WI38 (cell line): ENCODE results near the gene SBK1.
A peak's percentile ranks its signal among the peaks of the same experiment; 100 is the strongest.
"Not testable (repeated sequence)": the region's sequence is repeated elsewhere in the genome, so short reads cannot be mapped to it uniquely, and the experiment has no call there.

Source experiments
- H3K4me3 ChIP-seq: 2 replicates; pipeline ENCODE4 v1.5.1; 2011; ENCODE audit warnings: low read depth, mild to moderate bottlenecking, control low read depth, low read length
- TF ChIP-seq, protein P1 (sequence below): IDR thresholded peaks from 2 replicates; pipeline ENCODE4 v1.5.1; 2012; ENCODE audit warnings: low read depth, mild to moderate bottlenecking, control low read depth, low read length

The SBK1 gene

DNA sequence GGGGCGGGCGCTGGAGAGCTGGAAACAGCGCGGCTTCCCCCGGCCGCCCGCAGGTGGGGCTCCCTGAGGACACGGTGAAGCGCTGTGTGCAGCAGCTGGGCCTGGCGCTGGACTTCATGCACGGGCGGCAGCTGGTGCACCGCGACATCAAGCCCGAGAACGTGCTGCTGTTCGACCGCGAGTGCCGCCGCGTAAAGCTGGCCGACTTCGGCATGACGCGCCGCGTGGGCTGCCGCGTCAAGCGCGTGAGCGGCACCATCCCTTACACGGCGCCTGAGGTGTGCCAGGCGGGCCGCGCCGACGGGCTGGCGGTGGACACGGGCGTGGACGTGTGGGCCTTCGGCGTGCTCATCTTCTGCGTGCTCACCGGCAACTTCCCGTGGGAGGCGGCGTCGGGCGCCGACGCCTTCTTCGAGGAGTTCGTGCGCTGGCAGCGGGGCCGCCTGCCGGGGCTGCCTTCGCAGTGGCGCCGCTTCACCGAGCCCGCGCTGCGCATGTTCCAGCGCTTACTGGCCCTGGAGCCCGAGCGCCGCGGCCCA is 27.8 kb downstream of the SBK1 start:
- TF ChIP-seq, protein P1, sequence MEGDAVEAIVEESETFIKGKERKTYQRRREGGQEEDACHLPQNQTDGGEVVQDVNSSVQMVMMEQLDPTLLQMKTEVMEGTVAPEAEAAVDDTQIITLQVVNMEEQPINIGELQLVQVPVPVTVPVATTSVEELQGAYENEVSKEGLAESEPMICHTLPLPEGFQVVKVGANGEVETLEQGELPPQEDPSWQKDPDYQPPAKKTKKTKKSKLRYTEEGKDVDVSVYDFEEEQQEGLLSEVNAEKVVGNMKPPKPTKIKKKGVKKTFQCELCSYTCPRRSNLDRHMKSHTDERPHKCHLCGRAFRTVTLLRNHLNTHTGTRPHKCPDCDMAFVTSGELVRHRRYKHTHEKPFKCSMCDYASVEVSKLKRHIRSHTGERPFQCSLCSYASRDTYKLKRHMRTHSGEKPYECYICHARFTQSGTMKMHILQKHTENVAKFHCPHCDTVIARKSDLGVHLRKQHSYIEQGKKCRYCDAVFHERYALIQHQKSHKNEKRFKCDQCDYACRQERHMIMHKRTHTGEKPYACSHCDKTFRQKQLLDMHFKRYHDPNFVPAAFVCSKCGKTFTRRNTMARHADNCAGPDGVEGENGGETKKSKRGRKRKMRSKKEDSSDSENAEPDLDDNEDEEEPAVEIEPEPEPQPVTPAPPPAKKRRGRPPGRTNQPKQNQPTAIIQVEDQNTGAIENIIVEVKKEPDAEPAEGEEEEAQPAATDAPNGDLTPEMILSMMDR = no peak
- H3K4me3 ChIP-seq = no peak overlapping the region

DNA sequence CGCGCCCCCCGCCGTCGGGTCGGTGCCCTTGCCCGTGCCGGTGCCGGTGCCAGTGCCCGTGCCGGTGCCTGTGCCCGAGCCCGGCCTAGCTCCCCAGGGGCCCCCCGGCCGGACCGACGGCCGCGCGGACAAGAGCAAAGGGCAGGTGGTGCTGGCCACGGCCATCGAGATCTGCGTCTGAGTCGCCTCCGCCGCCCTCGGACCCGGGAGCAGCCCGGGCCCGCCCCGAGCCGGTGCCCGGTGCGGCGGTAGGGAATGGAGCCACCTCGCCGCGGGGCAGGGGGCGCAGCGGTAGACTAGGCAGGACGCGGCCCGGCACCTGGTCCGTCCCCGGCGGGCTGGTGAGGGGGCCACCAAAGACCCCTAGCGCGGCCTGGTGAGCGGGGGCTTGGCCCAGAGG is 28.4 kb downstream of the SBK1 start:
- TF ChIP-seq, protein P1 = no peak
- no peak overlapping the region for H3K4me3 ChIP-seq

DNA sequence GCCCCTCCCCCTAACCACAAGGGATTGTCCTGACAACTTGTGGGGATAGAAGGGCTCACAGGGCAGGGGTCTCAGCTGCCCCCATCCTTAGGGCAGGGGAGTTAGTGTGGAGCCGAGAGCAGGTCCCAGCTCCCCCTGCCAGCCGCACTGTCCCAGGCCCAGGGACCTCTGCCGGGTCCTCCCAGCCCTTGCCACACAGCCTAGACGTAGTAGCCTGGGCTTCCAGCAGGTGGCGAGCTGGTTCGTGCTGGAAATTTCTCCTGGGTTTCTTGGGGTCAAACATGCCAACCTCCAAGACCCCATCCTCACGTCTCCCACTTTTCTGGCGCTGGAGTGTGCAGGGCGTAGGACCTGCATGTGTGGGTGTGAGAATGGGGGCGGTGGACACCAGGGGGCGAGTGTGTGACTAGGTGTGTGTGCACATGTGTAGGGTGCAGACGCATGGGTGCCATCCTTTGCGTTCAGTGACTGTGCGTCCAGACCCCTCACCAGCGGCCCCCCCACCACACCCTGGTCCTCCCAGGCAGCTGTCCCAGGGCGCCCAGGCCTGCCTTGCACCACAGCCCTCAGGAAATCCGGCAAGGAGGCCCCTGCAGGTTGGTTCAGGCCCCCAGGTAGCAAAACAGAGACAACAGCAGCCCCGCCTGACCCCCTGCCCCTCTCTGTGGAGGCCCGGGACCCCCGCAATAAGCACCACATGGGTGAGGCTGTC is 29.5 kb downstream of the SBK1 start:
- TF ChIP-seq, protein P1 = peak; percentile 93
- no peak overlapping the region for H3K4me3 ChIP-seq

DNA sequence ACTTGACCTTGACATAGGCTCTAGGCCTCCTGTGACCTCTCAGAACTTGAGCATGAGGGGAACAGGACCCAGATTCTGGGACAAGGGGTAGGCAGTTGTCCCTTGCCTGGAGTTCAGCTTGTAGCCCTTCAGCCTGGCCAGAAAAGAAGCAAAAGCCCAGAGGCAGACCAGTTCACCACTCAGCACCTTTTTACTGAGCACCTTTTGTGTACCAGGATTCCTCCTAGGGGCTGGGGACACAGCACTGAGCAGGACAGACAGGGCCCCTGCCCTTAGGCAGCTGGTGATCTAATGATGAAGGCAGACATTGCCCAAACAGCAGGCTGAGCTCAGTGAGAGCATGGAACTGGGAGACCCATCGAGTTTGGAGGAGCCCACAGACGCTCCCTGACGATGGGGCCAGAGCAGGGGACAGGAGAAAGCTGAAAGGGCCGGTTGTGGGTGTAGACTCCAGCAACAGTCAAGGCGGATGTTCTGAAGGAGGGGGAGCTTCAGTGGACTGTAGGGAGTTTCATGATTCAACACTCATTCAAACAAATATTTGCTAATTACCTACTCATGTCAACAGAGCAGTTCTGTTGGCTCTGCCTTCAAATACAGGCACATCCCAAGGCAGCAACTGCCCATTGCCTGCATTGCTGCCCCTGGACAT is 32.0 kb downstream of the SBK1 start:
- TF ChIP-seq, protein P1 = no peak
- no peak overlapping the region for H3K4me3 ChIP-seq

DNA sequence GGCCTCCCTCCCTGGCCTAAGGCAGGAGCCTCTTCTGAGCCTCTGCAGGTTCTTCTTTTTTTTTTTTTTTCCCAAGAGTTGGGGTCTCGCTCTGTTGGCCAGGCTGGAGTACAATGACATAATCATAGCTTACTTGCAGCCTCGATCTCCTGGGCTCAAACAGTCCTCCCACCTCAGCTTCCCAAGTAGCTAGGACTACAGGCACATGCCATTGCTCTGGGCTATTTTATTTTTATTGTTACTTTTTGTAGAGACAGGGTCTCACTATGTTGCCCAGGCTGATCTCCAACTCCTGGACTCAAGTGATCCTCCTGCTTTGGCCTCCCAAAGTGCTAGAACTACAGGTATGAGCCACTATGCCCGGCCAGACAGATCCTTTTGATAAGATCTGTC is 32.6 kb downstream of the SBK1 start:
- no peak overlapping the region for H3K4me3 ChIP-seq
- TF ChIP-seq, protein P1 = no peak

DNA sequence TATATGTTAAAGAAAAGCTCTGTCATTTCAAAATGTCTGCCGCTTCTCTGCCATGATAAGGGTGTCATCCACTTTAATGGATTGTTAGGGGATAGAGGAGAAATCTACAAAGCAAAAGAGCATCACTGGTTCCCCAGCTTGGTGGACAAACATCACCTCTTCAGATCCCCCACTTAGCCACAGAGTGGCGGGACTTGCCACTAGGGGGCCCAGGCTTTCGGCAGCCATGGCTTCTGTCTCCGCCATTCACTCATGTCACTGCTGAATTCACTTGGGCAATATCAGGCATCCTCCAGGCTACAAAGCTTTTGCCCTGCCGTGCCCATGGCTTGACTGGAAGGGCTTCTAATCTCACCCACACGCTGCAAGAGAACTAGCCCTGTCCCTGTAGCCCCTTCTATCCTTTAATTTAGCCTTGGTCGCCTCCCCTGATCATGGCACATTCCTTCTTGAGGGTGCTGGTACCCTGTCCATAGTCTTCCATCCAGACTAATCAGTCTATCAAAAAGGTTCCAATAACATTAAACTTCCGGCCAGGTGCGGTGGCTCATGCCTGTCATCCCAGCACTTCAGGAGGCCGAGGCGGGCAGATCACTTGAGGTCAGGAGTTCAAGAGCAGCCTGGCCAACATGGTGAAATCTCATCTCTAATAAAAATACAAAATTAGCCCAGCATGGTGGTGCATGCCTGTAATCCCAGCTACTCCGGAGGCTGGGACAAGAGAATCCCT is 34.7 kb downstream of the SBK1 start:
- TF ChIP-seq, protein P1 = peak; percentile 88
- H3K4me3 ChIP-seq = no peak overlapping the region

DNA sequence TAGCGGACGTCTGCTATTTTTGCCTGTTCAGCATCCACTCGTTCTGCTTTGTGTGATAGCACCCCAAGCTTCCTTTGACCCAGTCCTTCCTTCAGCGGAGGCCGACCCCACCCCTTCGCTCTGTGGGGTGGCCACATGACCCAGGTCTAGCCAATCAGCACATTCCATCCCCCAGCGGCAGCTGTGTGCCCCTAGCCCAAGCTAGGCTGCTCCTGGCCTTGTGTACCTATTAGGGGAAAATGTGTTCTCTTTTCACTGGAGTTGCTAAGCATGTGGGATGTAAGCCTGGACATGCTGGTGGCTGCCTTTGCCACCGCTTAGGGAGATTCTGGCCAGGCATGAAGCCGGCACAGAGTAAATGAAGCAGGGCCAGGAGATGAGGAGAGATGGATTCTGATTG is 37.9 kb downstream of the SBK1 start:
- not testable (repeated sequence) for H3K4me3 ChIP-seq

DNA sequence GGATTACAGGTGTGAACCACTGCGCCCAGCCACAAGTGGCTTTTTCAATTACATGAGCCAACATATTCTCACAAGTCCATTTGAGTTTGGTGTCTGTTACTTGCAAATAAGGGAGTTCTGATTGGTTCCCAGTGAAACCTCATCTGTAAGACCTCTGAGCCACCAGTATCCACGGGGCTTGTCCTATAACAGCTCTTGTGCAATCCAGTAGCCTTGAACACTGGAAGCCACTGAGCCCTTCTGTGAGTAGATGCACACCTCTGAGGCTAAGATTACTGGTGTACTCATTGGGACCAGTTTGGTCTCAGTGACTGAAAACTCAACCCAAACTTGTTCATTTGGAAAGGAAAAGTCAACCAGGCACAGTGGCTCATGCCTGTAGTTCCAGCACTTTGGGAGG is 38.7 kb downstream of the SBK1 start:
- H3K4me3 ChIP-seq = not testable (repeated sequence)

DNA sequence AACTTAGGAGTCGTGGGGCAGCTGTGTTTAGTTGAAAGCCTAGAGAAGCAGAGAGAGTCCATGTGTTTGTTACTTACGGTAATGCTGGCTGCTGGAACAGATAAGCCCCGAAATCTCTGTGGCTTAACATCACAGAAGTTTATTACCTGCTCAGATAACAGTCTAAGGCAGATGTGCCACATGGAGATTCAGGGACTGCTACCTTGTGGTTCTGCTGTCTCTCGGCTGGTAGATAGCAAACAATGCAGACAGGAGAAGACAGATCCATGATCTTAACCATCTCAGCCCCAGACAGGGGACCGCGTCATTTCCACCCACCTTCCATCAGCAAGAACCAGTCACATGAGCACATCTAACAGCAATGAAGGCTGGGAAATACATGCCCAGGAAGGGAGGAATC is 40.3 kb downstream of the SBK1 start:
- H3K4me3 ChIP-seq = not testable (repeated sequence)

DNA sequence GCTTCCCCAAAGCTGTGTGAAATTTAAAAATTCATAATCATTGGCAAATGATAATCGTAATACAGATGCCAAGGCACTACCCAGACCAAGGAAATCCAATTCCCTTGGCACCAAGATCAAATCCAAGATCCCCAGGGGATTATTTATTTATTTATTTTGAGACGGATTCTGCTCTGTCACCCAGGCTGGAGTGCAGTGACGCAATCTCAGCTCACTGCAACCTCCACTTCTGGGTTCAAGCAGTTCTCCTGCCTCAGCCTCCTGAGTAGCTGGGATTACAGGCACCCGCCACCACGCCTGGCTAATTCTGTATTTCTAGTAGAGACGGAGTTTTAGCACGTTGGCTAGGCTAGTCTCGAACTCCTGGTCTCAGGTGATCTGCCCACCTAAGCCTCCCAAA is 43.4 kb downstream of the SBK1 start:
- not testable (repeated sequence) for H3K4me3 ChIP-seq

DNA sequence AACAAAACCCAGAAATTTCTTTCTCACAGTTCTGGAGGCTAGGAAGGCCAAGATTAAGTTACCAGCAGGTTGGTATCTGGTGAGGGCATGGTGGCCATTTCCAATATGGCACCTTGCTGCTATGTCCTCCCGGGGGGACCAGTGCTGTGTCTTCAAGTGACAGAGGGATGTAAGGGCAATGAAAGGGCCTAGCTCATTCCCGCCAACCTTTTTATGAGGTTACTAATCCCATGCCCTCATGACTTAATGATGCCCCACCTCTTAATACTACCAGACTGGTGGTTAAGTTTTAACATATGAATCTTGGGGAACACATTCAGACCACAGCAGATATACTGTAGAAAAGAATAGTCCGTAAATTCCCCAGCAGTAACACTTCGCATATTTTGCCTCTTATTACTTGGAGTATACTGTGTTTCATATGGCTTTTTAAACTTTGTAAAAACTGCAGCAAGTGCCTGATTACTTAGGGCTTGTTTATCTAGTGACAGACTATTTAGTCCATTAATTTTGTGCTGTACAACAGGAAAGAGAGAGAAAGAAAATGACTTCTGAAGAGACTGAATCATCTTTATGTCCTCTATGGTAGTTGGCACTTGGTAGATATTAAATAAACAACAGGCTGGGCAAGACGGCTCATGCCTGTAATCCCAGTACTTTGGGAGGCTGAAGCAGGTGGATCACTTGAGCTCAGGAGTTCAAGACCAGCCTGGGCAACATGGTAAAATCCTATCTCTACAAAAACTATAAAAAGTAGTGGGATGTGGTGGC is 44.8 kb downstream of the SBK1 start:
- not testable (repeated sequence) for H3K4me3 ChIP-seq
